Head of caudate nucleus (tissue), 42 donors: ENCODE data around the gene LYPD6B.

Experiments used
- DNase-seq, 42 donors: peaks; one replicate each; pipeline versions ENCODE4 v3.0.0 to v3.0.0-alpha.2; 2020 to 2021; ENCODE audit warnings: mixed read lengths in 7 of 42
- intact Hi-C: fragments of 100-400 bp; cut with DNase I; formaldehyde crosslinking; loops from one replicate; pipeline ENCODE4 v1.15.0; 2022

The LYPD6B gene

GRCh38 chr2:149038442-149039212 is at the start of gene LYPD6B:
Gene LYPD6B (plus strand): TSS chr2:149038699. CDS start chr2:149130949, 92,250 bp downstream.
- intact Hi-C loops: no loop called here
- peak in 2 of 42 donors; percentile 6 to 36 for DNase-seq

- intact Hi-C loops: no loop called here
- peak in 28 of 42 donors; percentile 41 to 86 (median 68) for DNase-seq
Measured at GRCh38 chr2:148989882-148990493, 48.5 kb upstream of the LYPD6B start.

- intact Hi-C loops: no loop called here
- peak in 2 of 42 donors; percentile 15 to 41 for DNase-seq
Measured at GRCh38 chr2:148990968-148991367, 47.5 kb upstream of the LYPD6B start.

- no peak for DNase-seq
- intact Hi-C loops: no loop called here
Measured at GRCh38 chr2:148992448-148992847, 46.1 kb upstream of the LYPD6B start.

GRCh38 chr2:148993351-148993750 is 45.1 kb upstream of the LYPD6B start:
- DNase-seq: no peak
- intact Hi-C loops: no loop called here

- peak in 2 of 42 donors; percentile 0 to 17 for DNase-seq
- intact Hi-C loops: no loop called here
Measured at GRCh38 chr2:148994341-148994740, 44.2 kb upstream of the LYPD6B start.

GRCh38 chr2:148996805-148997204 is 41.7 kb upstream of the LYPD6B start:
- DNase-seq: peak in 1 of 42 donors; percentile 14
- intact Hi-C loops: no loop called here

- peak in 1 of 42 donors; percentile 21 for DNase-seq
Measured at GRCh38 chr2:148998165-148998830, 40.2 kb upstream of the LYPD6B start.

GRCh38 chr2:148998831-148999200 is 39.7 kb upstream of the LYPD6B start:
- intact Hi-C loops: no loop called here

More at GRCh38 chr2:148998165-148998830, 40.2 kb upstream of the LYPD6B start:
- intact Hi-C loops: no loop called here

GRCh38 chr2:148999451-148999921 is 39.0 kb upstream of the LYPD6B start:
- no peak for DNase-seq
- intact Hi-C loops: no loop called here

More at GRCh38 chr2:148998831-148999200, 39.7 kb upstream of the LYPD6B start:
- no peak for DNase-seq

GRCh38 chr2:149000158-149000938 is 38.2 kb upstream of the LYPD6B start:
- DNase-seq: peak in 3 of 42 donors; percentile 35 to 47 (median 39)
- intact Hi-C loops: no loop called here

- intact Hi-C loops: no loop called here
- DNase-seq: no peak
Measured at GRCh38 chr2:149001496-149001895, 37.0 kb upstream of the LYPD6B start.

GRCh38 chr2:149002378-149002890 is 36.1 kb upstream of the LYPD6B start:
- intact Hi-C loops: no loop called here
- DNase-seq: peak in 13 of 42 donors; percentile 33 to 73 (median 49)

- intact Hi-C loops: no loop called here
- DNase-seq: peak in 39 of 42 donors; percentile 34 to 87 (median 67)
Measured at GRCh38 chr2:149002891-149003740, 35.4 kb upstream of the LYPD6B start.

- DNase-seq: no peak
- intact Hi-C loops: no loop called here
Measured at GRCh38 chr2:149004836-149005235, 33.7 kb upstream of the LYPD6B start.

GRCh38 chr2:149005471-149006077 is 32.9 kb upstream of the LYPD6B start:
- intact Hi-C loops: no loop called here

GRCh38 chr2:149006883-149007543 is 31.5 kb upstream of the LYPD6B start:
- intact Hi-C loops: no loop called here
- no peak for DNase-seq

More at GRCh38 chr2:149005471-149006077, 32.9 kb upstream of the LYPD6B start:
- DNase-seq: no peak
